ENCODE data around the gene TIMM29. TPM values are rescaled to one million over a fixed set of nuclear protein-coding genes. Genes with fewer than 3 reads are reported as not detected.

TIMM29 gene
- total and polyA plus RNA-seq, 9 of the 15 experiments (the other 6 are each of a cell fraction or from before 2014, with no cell fraction given): 2.4 to 29.4 (median 16.3) TPM

DNA sequence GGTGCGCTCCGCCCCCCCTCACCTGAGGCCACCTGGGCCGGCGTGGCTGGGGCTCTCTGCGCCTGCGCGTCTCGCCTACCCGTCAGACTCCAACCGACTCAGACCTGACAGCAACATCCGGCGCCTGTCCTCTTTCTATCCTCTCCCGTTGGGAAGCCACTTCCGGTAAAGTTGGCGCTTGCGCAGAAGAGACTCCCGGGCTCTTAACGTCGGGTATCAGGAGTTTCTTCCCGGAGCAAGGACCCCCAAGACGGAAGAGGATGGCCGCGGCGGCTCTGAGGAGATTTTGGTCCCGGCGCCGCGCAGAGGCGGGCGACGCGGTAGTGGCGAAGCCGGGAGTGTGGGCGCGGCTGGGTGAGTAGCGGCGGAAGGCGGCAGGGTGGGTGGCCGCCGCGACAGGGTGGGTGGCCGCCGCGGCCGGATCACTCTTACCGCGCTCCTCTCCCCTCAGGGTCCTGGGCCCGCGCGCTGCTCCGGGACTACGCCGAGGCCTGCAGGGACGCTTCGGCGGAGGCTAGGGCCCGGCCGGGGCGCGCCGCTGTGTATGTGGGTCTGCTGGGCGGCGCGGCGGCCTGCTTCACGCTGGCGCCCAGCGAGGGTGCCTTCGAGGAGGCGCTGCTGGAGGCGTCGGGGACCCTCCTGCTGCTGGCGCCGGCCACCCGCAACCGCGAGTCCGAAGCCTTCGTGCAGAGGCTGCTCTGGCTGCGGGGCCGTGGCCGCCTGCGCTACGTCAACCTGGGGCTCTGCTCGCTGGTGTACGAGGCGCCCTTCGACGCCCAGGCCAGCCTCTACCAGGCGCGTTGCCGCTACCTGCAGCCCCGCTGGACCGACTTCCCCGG is at the start of gene TIMM29, which contains the start of gene YIPF2 (continued):
- TF ChIP-seq HSF4 (CRISPR knock-in tag; IDR thresholded peaks at IDR 0.05; ENCODE audit: borderline replicate concordance) (no peak), NR1H2 (CRISPR knock-in tag; IDR thresholded peaks at IDR 0.05) (no peak), RFX1 (IDR thresholded peaks at IDR 0.05) (no peak), U2AF2 (optimal IDR thresholded peaks at IDR 0.05; ENCODE audit: low read depth, low read length) (no peak), ZBTB34 (CRISPR knock-in tag; IDR thresholded peaks at IDR 0.05) (no peak), MEIS2 (IDR thresholded peaks at IDR 0.05; ENCODE audit: partially characterized antibody) (peak; percentile 90), ZBTB33 (CRISPR knock-in tag; IDR thresholded peaks at IDR 0.05) (no peak), MEF2A (IDR thresholded peaks at IDR 0.05; ENCODE audit: control insufficient read depth, low read depth, low read length) (0 out of 2 replicates have a peak, but pooled peaks have one; percentile 42), EGR1 (conservative IDR thresholded peaks at IDR 0.05) (0 out of 2 replicates have a peak, but pooled peaks have one; percentile 26), ILK (tag; IDR thresholded peaks at IDR 0.05; ENCODE audit: borderline replicate concordance, low read depth) (no peak), ZNF146 (CRISPR knock-in tag; IDR thresholded peaks at IDR 0.05; ENCODE audit: unreplicated experiment) (no peak), SAFB2 (IDR thresholded peaks at IDR 0.05; ENCODE audit: borderline replicate concordance, low read depth, low read length, severe bottlenecking) (no peak), DLX4 (CRISPR knock-in tag; IDR thresholded peaks at IDR 0.05) (no peak), MECOM (CRISPR knock-in tag; IDR thresholded peaks at IDR 0.05) (no peak), TRIM24 (IDR thresholded peaks at IDR 0.05) (peak in 1 of 2 experiments; percentile 98; a peak in 2 of 4 replicates), BCOR (IDR thresholded peaks at IDR 0.05) (no peak), KHSRP (IDR thresholded peaks at IDR 0.05) (no peak)
- TF ChIP-seq, protein P1, sequence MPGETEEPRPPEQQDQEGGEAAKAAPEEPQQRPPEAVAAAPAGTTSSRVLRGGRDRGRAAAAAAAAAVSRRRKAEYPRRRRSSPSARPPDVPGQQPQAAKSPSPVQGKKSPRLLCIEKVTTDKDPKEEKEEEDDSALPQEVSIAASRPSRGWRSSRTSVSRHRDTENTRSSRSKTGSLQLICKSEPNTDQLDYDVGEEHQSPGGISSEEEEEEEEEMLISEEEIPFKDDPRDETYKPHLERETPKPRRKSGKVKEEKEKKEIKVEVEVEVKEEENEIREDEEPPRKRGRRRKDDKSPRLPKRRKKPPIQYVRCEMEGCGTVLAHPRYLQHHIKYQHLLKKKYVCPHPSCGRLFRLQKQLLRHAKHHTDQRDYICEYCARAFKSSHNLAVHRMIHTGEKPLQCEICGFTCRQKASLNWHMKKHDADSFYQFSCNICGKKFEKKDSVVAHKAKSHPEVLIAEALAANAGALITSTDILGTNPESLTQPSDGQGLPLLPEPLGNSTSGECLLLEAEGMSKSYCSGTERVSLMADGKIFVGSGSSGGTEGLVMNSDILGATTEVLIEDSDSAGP (CRISPR knock-in tag; IDR thresholded peaks at IDR 0.05): no peak
- TF ChIP-seq, protein P2, sequence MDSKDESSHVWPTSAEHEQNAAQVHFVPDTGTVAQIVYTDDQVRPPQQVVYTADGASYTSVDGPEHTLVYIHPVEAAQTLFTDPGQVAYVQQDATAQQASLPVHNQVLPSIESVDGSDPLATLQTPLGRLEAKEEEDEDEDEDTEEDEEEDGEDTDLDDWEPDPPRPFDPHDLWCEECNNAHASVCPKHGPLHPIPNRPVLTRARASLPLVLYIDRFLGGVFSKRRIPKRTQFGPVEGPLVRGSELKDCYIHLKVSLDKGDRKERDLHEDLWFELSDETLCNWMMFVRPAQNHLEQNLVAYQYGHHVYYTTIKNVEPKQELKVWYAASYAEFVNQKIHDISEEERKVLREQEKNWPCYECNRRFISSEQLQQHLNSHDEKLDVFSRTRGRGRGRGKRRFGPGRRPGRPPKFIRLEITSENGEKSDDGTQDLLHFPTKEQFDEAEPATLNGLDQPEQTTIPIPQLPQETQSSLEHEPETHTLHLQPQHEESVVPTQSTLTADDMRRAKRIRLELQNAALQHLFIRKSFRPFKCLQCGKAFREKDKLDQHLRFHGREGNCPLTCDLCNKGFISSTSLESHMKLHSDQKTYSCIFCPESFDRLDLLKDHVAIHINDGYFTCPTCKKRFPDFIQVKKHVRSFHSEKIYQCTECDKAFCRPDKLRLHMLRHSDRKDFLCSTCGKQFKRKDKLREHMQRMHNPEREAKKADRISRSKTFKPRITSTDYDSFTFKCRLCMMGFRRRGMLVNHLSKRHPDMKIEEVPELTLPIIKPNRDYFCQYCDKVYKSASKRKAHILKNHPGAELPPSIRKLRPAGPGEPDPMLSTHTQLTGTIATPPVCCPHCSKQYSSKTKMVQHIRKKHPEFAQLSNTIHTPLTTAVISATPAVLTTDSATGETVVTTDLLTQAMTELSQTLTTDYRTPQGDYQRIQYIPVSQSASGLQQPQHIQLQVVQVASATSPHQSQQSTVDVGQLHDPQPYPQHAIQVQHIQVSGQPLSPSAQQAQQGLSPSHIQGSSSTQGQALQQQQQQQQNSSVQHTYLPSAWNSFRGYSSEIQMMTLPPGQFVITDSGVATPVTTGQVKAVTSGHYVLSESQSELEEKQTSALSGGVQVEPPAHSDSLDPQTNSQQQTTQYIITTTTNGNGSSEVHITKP (IDR thresholded peaks at IDR 0.05; ENCODE audit: partially characterized antibody): no peak

All from K562 (cell line).